ENCODE measurements around the gene TEKT3. TPM values are rescaled to one million over a fixed set of nuclear protein-coding genes. Genes with fewer than 3 reads are reported as not detected.

Gene TEKT3
- total RNA-seq, 1 experiment from 2014 or later = not detected

GRCh38 chr17:15284537-15284936 lies 56.9 kb downstream of the TEKT3 start:
- Histone ChIP-seq H3K27me3 (no peaks in the 10 kb centered on the region), H3K9me3 (no peaks in the 10 kb centered on the region), H3K36me3 (no peaks in the 10 kb centered on the region), H3K4me3 (no peak overlapping the region)
- DNase-seq = no peak

DNA sequence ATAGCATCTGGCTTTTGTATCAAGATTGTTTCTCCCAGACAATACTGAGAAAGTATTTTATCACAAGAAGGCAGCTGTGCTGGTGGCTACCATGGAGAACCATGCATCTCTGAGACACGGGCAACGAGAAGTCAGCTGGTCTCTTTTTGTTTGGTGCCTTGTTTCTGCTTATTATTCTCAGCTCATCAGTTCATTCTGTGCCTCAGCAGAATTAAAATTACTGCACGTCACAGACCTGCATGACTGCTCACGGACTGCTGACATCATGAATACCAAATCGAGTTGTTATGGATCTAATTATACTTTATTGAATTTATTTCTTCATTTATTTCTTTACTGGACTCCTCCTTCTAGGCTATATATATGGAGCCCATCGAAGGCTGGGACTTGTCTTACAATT lies 57.3 kb downstream of the TEKT3 start:
- Histone ChIP-seq H3K4me3 (no peak overlapping the region), H3K9me3 (no peaks in the 10 kb centered on the region), H3K27me3 (no peaks in the 10 kb centered on the region), H3K36me3 (no peaks in the 10 kb centered on the region)
- DNase-seq = no peak

DNA sequence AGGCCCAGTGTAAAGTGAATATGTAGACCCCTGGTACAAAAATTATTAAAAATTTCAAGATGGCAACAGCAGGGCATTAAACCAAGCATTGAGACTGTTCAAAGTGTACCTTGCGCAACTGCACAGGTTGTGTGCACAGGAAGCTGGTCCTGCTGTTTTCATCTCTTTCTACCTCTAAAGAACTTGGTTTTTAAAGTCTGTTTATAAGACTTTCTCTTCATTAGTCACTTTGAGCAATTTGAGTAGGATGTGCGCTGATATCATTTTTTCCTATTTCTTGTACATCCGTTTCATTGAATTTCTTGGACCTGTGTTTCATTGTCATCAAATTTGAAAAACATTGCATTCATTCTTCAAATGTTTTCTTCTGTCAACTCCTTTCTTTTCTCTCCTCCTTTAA lies 59.5 kb downstream of the TEKT3 start:
- Histone ChIP-seq H3K27me3 (no peaks in the 10 kb centered on the region), H3K4me3 (no peak overlapping the region), H3K9me3 (no peaks in the 10 kb centered on the region), H3K36me3 (no peaks in the 10 kb centered on the region)
- no peak for DNase-seq

DNA sequence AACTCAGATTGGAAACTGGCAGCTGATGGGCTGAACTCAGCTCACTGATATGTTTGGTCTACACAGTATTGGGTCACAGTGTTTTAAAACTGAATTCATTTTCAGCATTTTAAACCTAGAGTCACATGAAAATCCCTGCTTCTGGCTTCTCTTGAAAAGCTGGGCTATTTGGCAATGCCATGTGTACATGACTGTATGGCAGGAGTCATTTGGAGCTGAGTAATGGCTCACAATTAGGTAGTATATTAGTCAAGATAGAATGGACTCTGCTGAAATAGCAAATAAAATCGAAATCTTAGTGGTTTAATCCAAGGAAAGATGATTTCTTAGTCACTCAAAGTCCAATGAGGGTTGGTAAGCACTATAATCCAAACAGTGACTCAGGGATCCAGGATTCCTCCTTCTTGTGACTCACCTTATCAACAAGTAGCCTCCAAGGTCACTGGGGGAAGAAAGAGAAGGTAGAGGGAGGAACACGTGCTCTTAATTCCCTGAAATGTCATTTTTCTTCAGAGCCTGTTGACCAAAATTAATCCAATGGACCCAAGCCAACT lies 62.4 kb downstream of the TEKT3 start:
- no peaks in the 10 kb centered on the region for H3K9me3 ChIP-seq
- no peak overlapping the region for H3K4me3 ChIP-seq
- no peaks in the 10 kb centered on the region for H3K36me3 ChIP-seq
- H3K27me3 ChIP-seq = no peaks in the 10 kb centered on the region
- peak; percentile 61 for DNase-seq

DNA sequence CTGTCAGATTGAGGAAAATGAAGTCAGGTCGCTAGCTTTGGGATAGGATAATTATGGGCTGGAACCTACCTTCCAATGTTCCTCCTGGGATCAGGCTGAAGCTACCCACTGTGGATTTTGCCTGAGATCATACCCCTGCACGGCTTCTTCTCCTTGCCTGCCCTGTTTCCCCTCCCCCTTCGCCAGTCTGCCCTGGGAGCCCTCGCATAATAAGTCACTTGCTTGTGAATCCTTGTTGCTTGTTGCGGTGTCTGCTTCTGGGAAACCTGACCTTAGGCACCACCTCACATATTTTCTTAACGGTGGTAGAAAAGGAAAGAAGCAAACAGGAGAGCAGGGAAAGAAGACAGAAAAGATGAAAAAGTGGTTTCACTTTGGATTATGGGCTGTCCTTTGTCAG lies 63.0 kb downstream of the TEKT3 start:
- Histone ChIP-seq H3K36me3 (no peaks in the 10 kb centered on the region), H3K9me3 (no peaks in the 10 kb centered on the region), H3K4me3 (no peak overlapping the region), H3K27me3 (no peaks in the 10 kb centered on the region)
- DNase-seq = no peak

DNA sequence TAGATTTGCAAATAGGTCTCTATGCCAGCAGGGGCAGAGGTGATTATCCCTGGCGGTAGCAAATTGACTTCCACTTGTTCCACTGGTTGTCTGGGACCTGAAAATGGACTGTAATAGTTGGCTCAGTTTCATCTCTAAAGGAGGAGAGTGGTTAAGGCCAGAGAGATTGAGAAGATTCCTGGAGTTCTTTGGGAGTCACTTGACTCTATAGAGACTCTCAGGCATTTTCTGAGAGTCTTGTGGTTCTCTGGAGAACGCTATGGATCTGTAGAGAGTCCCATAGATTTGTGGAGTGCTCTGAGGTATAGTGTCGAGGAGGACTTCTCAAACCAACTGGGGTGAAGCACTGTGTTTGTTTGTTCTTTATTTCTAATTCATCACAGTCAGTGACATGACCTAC lies 67.4 kb downstream of the TEKT3 start:
- Histone ChIP-seq H3K4me3 (no peak overlapping the region), H3K27me3 (no peaks in the 10 kb centered on the region), H3K36me3 (no peaks in the 10 kb centered on the region), H3K9me3 (no peaks in the 10 kb centered on the region)
- DNase-seq = no peak

DNA sequence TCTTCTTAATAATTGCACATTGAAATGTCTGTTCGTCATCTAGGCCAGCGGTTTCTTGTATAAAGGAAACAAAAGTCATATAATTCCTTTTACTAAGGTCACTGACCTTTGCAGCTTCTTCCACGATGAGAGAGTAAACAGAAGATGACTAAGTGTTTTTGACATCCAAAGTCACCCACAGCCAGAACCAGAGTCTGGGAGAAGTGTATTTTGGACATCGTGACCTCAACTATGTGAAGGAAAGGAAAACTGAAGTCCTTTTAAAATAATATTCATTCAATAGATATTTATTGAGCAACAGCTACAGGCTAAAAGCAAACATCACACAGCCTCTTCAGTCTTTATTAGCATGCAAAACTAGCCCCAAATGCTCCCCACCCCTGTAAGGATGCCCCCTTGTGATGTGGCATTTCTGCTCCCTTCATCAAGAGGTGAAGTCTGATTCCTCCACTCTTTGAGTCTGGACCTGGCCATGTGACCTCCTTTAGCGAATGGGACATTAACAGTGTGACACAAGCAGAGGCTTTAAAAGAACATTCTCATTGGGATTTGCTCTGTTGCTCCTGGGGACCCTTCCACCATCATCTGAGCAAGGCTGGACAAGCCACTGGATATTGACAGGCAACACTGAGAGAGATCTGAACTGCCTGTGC lies 68.1 kb downstream of the TEKT3 start:
- no peaks in the 10 kb centered on the region for H3K27me3 ChIP-seq
- no peaks in the 10 kb centered on the region for H3K36me3 ChIP-seq
- no peak overlapping the region for H3K4me3 ChIP-seq
- peak; percentile 47 for DNase-seq
- no peaks in the 10 kb centered on the region for H3K9me3 ChIP-seq

DNA sequence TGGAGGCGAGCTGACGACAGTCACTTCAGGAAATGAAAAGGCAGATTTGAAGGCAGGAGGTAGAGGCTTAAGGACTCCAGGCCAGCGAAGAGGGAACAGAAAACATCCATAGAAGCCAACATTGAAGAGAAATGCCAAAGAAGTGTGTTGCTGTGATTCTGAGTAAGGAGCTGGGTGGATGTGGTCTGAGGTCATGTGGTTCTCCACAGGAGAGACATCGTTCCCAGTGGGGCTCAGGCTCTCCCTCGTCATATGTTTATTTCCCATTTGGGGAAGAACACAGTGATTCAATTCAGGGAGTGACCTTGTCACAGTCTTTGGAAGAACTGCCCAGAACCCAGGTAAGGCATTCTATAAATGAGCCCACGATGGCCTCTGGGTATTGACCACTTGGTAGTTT lies 69.7 kb downstream of the TEKT3 start:
- Histone ChIP-seq H3K27me3 (no peaks in the 10 kb centered on the region), H3K36me3 (no peaks in the 10 kb centered on the region), H3K4me3 (no peak overlapping the region), H3K9me3 (no peaks in the 10 kb centered on the region)
- no peak for DNase-seq

GRCh38 chr17:15270628-15271381 lies 70.6 kb downstream of the TEKT3 start:
- Histone ChIP-seq H3K27me3 (no peaks in the 10 kb centered on the region), H3K36me3 (no peaks in the 10 kb centered on the region), H3K4me3 (peak overlapping the region; percentile 13; the same call in 1 of the 2 replicates), H3K9me3 (no peaks in the 10 kb centered on the region)
- peak; percentile 19 for DNase-seq

DNA sequence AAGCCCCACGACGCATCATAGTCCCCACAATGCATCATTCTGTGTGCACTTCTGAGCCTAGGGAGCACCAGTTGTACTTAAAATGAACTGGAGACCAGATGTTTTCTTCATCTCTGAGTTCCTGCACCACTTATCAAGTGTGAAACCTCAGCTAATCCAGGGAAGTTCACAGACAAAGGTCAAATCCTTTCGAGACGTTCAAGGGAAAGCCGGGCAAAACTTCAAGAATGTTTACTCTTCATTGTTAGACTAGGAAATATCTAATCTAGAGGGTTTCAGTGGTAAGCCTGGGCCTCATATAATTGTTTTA lies 71.7 kb downstream of the TEKT3 start:
- H3K9me3 ChIP-seq = no peaks in the 10 kb centered on the region
- no peaks in the 10 kb centered on the region for H3K36me3 ChIP-seq
- H3K27me3 ChIP-seq = no peaks in the 10 kb centered on the region
- no peak overlapping the region for H3K4me3 ChIP-seq
- DNase-seq = no peak

DNA sequence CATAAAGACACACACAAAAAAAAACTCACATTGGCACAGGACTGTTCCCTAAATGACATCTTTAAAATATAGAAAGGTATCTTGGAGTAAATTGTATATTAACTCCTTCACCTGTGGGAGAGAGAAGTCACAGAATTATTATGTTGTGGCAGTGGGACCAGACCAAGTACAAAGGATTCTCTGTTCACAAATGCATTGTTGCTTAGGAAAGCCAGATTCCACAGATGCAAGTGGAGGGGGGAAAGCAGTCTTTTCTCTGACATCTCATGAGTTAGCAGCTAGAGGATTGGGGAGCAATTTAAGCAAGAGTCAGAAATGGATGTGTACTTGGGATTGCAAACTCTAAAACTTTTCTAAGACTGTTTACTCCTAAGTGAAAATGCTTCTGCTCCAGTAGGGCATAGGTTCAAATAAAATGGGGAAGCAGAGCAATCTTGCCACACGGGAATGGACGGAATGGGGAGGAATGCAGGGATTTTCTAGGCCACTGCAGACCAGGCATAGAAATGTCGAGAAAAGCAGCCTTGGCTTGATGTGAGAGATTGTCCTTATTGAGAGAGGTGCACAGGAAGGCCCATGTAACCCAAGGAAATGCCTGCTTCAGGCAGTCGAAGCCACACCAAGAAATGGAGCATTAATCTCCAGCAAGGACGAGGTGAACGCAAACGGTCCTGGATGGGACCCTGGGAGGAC lies 72.2 kb downstream of the TEKT3 start:
- H3K9me3 ChIP-seq = no peaks in the 10 kb centered on the region
- H3K27me3 ChIP-seq = no peaks in the 10 kb centered on the region
- no peaks in the 10 kb centered on the region for H3K36me3 ChIP-seq
- no peak overlapping the region for H3K4me3 ChIP-seq
- DNase-seq = no peak

- no peaks in the 10 kb centered on the region for H3K36me3 ChIP-seq
- DNase-seq = no peak
- no peaks in the 10 kb centered on the region for H3K9me3 ChIP-seq
- no peaks in the 10 kb centered on the region for H3K27me3 ChIP-seq
- no peak overlapping the region for H3K4me3 ChIP-seq
Measured at GRCh38 chr17:15268461-15268860, 72.9 kb downstream of the TEKT3 start.

DNA sequence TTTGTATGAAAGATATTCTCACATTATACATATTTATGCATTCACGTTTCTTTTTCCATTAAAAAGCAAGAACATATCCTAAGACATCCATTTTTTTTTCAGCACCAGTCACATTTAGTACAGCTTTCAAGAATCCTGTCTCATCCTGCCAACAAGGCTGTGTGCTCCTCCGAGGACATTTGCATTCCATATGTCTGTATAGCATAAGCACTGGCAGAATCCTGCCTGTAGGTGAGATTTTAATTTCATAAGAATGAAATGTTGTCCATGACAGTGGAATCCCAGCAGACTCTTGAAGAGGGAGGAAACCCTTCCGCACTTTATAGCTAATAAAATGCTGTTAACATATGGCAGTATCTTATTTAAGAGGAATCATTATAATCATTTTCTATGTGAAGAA lies 73.4 kb downstream of the TEKT3 start:
- no peaks in the 10 kb centered on the region for H3K36me3 ChIP-seq
- no peak for DNase-seq
- no peaks in the 10 kb centered on the region for H3K9me3 ChIP-seq
- H3K4me3 ChIP-seq = no peak overlapping the region
- no peaks in the 10 kb centered on the region for H3K27me3 ChIP-seq

DNA sequence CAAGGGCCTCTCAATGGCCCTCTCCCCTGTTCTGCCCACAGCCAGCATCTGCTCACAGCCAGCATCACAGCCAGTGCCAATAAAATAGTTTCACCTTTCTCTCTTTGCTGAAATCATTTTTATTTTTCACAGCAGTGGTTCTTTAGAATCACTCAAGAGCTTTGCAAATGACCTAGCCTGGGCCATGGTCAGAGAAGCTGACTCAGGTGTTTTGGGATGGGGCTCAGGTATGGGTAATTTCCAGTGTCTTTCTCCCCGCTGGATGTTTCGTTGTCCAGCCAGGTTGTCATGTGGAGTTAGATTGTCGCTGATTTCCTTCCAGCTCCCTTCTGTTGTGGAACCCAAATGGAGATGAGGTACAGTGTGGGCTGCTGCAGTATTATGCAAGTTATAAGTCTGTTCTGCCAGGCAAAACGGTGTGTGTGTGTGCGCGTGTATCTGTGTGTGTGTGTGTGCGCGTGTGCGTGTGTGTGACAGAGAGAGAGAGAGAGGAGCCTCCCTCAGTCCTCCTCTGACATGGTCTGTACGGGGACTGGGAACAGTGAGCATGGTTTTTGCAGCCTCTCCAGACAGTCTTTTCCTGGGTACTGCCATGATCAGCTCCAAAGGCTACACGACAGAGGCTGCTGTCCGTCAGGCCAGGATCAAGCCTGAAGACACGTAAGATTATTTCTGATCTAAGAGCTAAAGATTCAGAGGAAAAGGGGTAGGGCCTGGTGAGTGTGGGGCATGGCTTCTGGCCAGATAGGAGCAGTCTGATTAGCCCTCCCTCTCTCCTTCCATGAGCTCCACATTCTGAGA lies 74.9 kb downstream of the TEKT3 start:
- no peaks in the 10 kb centered on the region for H3K9me3 ChIP-seq
- no peak for DNase-seq

GRCh38 chr17:15265131-15265530 lies 76.3 kb downstream of the TEKT3 start, which contains the start of gene PMP22:
Gene PMP22, minus strand, starts transcription at chr17:15265326. Its CDS starts 4,599 bp downstream, at chr17:15260727.
- Histone ChIP-seq H3K27me3 (no peaks in the 10 kb centered on the region), H3K9me3 (no peaks in the 10 kb centered on the region), H3K36me3 (no peaks in the 10 kb centered on the region), H3K4me3 (no peak within 1 kb of the TSS)
- no peak for DNase-seq

More for the DNA sequence above, 74.9 kb downstream of the TEKT3 start:
- Histone ChIP-seq H3K4me3 (no peak overlapping the region), H3K27me3 (no peaks in the 10 kb centered on the region), H3K36me3 (no peaks in the 10 kb centered on the region)

- Histone ChIP-seq H3K4me3 (no peak overlapping the region), H3K9me3 (no peaks in the 10 kb centered on the region), H3K27me3 (no peaks in the 10 kb centered on the region), H3K36me3 (no peaks in the 10 kb centered on the region)
- DNase-seq = no peak
Measured at GRCh38 chr17:15264542-15264941, 76.9 kb downstream of the TEKT3 start.

DNA sequence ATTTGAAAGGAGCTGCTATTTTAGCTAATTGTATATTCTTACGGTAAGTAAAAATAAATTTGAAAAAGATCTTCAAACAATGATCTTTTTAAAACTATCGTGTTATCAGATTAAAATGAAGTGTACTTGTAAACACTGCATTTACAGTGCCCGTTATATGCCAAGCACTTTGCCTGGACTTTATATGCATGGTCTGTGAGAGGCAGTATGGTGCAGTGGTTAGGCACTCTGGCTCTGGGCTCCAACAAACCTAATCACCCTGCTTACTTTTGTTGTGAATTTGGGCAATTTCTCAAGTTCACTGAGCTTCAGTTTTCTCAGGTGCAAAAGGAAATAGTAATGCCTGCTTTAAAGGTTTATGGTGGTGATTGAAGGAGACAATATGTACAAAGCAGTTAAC lies 77.7 kb downstream of the TEKT3 start:
- Histone ChIP-seq H3K4me3 (no peak overlapping the region), H3K27me3 (no peaks in the 10 kb centered on the region), H3K36me3 (no peaks in the 10 kb centered on the region; the same call in 1 of the 2 replicates), H3K9me3 (no peaks in the 10 kb centered on the region)
- DNase-seq = no peak
